IMR-90 (cell line): ENCODE measurements around the gene CLDN15. TPM values are rescaled to one million over a fixed set of nuclear protein-coding genes. Genes with fewer than 3 reads are reported as not detected.

Experiments used
- ATAC-seq: fragments of 200-7000 bp; cut with Tn5 transposase; 2 replicates; pipeline ENCODE4 v1.9.1; 2020; ENCODE audit warnings: low read depth, mild to moderate bottlenecking, moderate library complexity
- BruUV-seq: library from RNA; stranded (reverse); fragments of 400-500 nt; replicated peaks from 2 replicates; lab custom pipeline; 2021; lab: Mats Ljungman, UMichigan
- CTCF ChIA-PET: fragments of 300-600 bp; formaldehyde crosslinking; extraction: SDS; loops from one replicate; lab custom pipeline; 2021; ENCODE audit warnings: antibody characterized with exemption; lab: Yijun Ruan, JAX
- POLR2A ChIA-PET: fragments of 300-600 bp; sonication (Branson Sonifier 250); formaldehyde crosslinking; loops from one replicate; lab custom pipeline; 2022; ENCODE audit warnings: antibody characterized with exemption; ENCODE audit not compliant: unreplicated experiment; lab: Charles Lee
- DNase-seq: peaks from one replicate; pipeline ENCODE4 v3.0.0; 2013
- H2AFZ ChIP-seq: replicated peaks from 2 replicates; pipeline ENCODE3; 2013; ENCODE audit warnings: low read length, mild to moderate bottlenecking; ENCODE audit not compliant: poor library complexity
- H2AK5ac ChIP-seq: 2 replicates; pipeline ENCODE4 v1.6.1; 2013; ENCODE audit warnings: low read depth, low read length, inconsistent platforms
- H2AK9ac ChIP-seq: replicated peaks from 2 replicates; pipeline ENCODE3; 2013; ENCODE audit warnings: mild to moderate bottlenecking, low read depth, low read length, moderate library complexity; ENCODE audit not compliant: poor library complexity
- H2BK120ac ChIP-seq: 2 replicates; pipeline ENCODE4 v1.6.1; 2013; ENCODE audit warnings: low read depth, low read length, inconsistent platforms
- H2BK15ac ChIP-seq: 3 replicates; pipeline ENCODE4 v1.6.1; 2013; ENCODE audit warnings: low read depth, low read length, inconsistent platforms
- H2BK20ac ChIP-seq: 2 replicates; pipeline ENCODE4 v1.6.1; 2013; ENCODE audit warnings: low read depth, mild to moderate bottlenecking, inconsistent platforms, low read length, moderate library complexity
- H2BK5ac ChIP-seq: 2 replicates; pipeline ENCODE4 v1.6.1; 2013; ENCODE audit warnings: mild to moderate bottlenecking, low read depth, low read length, inconsistent platforms; ENCODE audit not compliant: poor library complexity, severe bottlenecking
- H3K14ac ChIP-seq: replicated peaks from 2 replicates; pipeline ENCODE4 v1.6.1; 2013; ENCODE audit warnings: low read depth, low read length, inconsistent platforms
- H3K18ac ChIP-seq: 2 replicates; pipeline ENCODE4 v1.6.1; 2013; ENCODE audit warnings: low read depth, low read length, control low read depth
- H3K23ac ChIP-seq: 2 replicates; pipeline ENCODE4 v1.6.1; 2013; ENCODE audit warnings: low read depth, low read length, inconsistent platforms
- H3K27ac ChIP-seq: 2 replicates; pipeline ENCODE4 v1.5.1; 2013; ENCODE audit warnings: mild to moderate bottlenecking, control low read depth, low read length; ENCODE audit not compliant: insufficient read depth
- H3K27me3 ChIP-seq: 2 replicates; pipeline ENCODE4 v1.6.1; 2013; ENCODE audit warnings: low read length; ENCODE audit not compliant: control insufficient read depth, insufficient read depth
- H3K36me3 ChIP-seq: 2 replicates; pipeline ENCODE4 v1.6.1; 2013; ENCODE audit warnings: low read length, mixed read lengths; ENCODE audit not compliant: control insufficient read depth, insufficient read depth
- H3K4ac ChIP-seq: 2 replicates; pipeline ENCODE4 v1.6.1; 2013; ENCODE audit warnings: low read depth, low read length, inconsistent platforms
- H3K4me1 ChIP-seq: 2 replicates; pipeline ENCODE4 v1.6.1; 2013; ENCODE audit warnings: low read length, mixed read lengths; ENCODE audit not compliant: control insufficient read depth, insufficient read depth
- H3K4me2 ChIP-seq: 2 replicates; pipeline ENCODE4 v1.6.1; 2013; ENCODE audit warnings: low read depth, mild to moderate bottlenecking, control low read depth, low read length, moderate library complexity
- H3K4me3 ChIP-seq: 2 replicates; pipeline ENCODE4 v1.5.1; 2013; ENCODE audit warnings: low read depth, mild to moderate bottlenecking, control low read depth, low read length, moderate library complexity; ENCODE audit not compliant: insufficient read depth
- H3K56ac ChIP-seq: 2 replicates; pipeline ENCODE4 v1.6.1; 2013; ENCODE audit warnings: low read length, inconsistent platforms; ENCODE audit not compliant: insufficient read depth; ENCODE audit errors: extremely low read depth
- H3K79me1 ChIP-seq, 2 experiments: 2 replicates each; pipeline ENCODE4 v1.6.1; 2013; ENCODE audit warnings: low read length in 2 of 2, inconsistent platforms in 1 of 2, low read depth in 1 of 2
- H3K9ac ChIP-seq: 2 replicates; pipeline ENCODE4 v1.6.1; 2013; ENCODE audit warnings: low read depth, low read length, control low read depth
- H3K9me1 ChIP-seq: 2 replicates; pipeline ENCODE4 v1.6.1; 2013; ENCODE audit warnings: low read length, inconsistent platforms; ENCODE audit not compliant: insufficient read depth
- H3K9me3 ChIP-seq: 2 replicates; pipeline ENCODE4 v1.6.1; 2013; ENCODE audit warnings: low read length; ENCODE audit not compliant: control insufficient read depth, insufficient read depth
- H4K20me1 ChIP-seq: 2 replicates; pipeline ENCODE4 v1.6.1; 2013; ENCODE audit warnings: low read length, inconsistent platforms; ENCODE audit not compliant: insufficient read depth
- H4K5ac ChIP-seq: 2 replicates; pipeline ENCODE4 v1.6.1; 2013; ENCODE audit warnings: mild to moderate bottlenecking, low read depth, low read length, control low read depth
- H4K8ac ChIP-seq, 2 experiments: 2 replicates each; pipeline ENCODE4 v1.6.1; 2013; ENCODE audit warnings: low read depth in 2 of 2, low read length in 2 of 2, control low read depth in 1 of 2, inconsistent platforms in 1 of 2
- H4K91ac ChIP-seq: 2 replicates; pipeline ENCODE4 v1.6.1; 2013; ENCODE audit warnings: low read depth, low read length, inconsistent platforms; ENCODE audit not compliant: insufficient read depth
- FOS ChIP-seq: fragments of 150-350 bp; IDR thresholded peaks from 2 replicates; pipeline ENCODE4 v1.6.1; 2016; ENCODE audit warnings: low read depth, low read length
- MAZ ChIP-seq: IDR thresholded peaks from 2 replicates; pipeline ENCODE4 v1.6.1; 2012; ENCODE audit warnings: low read depth, mild to moderate bottlenecking, low read length, improper control_type of control experiment, moderate library complexity, borderline replicate concordance
- MXI1 ChIP-seq: IDR thresholded peaks from 2 replicates; pipeline ENCODE4 v1.6.1; 2012; ENCODE audit warnings: low read depth, mild to moderate bottlenecking, low read length, moderate library complexity, borderline replicate concordance
- RAD21 ChIP-seq: IDR thresholded peaks from 2 replicates; pipeline ENCODE4 v1.6.1; 2012; ENCODE audit warnings: low read length, improper control_type of control experiment
- RCOR1 ChIP-seq: IDR thresholded peaks from 2 replicates; pipeline ENCODE4 v1.6.1; 2012; ENCODE audit warnings: mild to moderate bottlenecking, low read length, improper control_type of control experiment; ENCODE audit not compliant: insufficient replicate concordance
- USF2 ChIP-seq: fragments of 150-350 bp; IDR thresholded peaks from 2 replicates; pipeline ENCODE4 v1.6.1; 2017; ENCODE audit warnings: mild to moderate bottlenecking, antibody characterized with exemption, low read length, low read depth
- WGBS, 2 experiments: methylation state at CpG; one replicate each; pipeline versions ENCODE4 v1.1.5 to v1.1.7; 2013; ENCODE audit warnings: missing lambda C conversion rate in 2 of 2; ENCODE audit not compliant: insufficient read length in 1 of 2; ENCODE audit errors: extremely low coverage in 2 of 2; 5-methylcytosine and 5-hydroxymethylcytosine counted together
- dilution Hi-C: fragments of 300-500 bp; cut with HindIII; formaldehyde crosslinking; loops from one replicate; pipeline ENCODE4 v1.14.3; 2018; ENCODE audit warnings: low sequenced_read_pairs; ENCODE audit not compliant: unreplicated experiment
- in situ Hi-C: fragments of 300-500 bp; cut with MboI; formaldehyde crosslinking; loops from 3 replicates; pipeline ENCODE4 v1.14.3; 2019; ENCODE audit warnings: low sequenced_read_pairs, inconsistent platforms, mixed read lengths
- intact Hi-C: fragments of 100-400 bp; cut with micrococcal nuclease; formaldehyde crosslinking; loops from 2 replicates; pipeline ENCODE4 v1.10.0; 2022
- polyA plus RNA-seq, 3 experiments: library from polyadenylated mRNA; depleted of rRNA; stranded (reverse); fragments of >200 nt; gene quantifications; 2 replicates each; pipeline ENCODE4 v1.2.3, GENCODE V29; 2012; ENCODE audit warnings: low replicate concordance in 1 of 3
- total RNA-seq: library from RNA; depleted of rRNA; stranded (reverse); fragments of >200 nt; gene quantifications from 2 replicates; pipeline ENCODE4 v1.2.3, GENCODE V29; 2012
- TF ChIP-seq, protein P1 (sequence below): fragments of 150-350 bp; IDR thresholded peaks from 2 replicates; pipeline ENCODE4 v1.6.1; 2016; ENCODE audit warnings: low read depth, mild to moderate bottlenecking, low read length, moderate library complexity, borderline replicate concordance

The CLDN15 gene
- total and polyA plus RNA-seq, 2 of the 4 experiments (the other 2 are of a cell fraction), result 0.72 to 5.4 TPM

- H3K23ac ChIP-seq, result no peak overlapping the region
- H2BK20ac ChIP-seq, result no peak overlapping the region
- no peaks in the 10 kb centered on the region for H3K36me3 ChIP-seq
- ChIA-PET POLR2A (no interaction called here), CTCF (no interaction called here)
- H3K56ac ChIP-seq, result no peak overlapping the region
- no peak overlapping the region for H3K14ac ChIP-seq
- no peaks in the 10 kb centered on the region for H3K4me1 ChIP-seq
- dilution Hi-C loops (no loop called here), intact Hi-C loops (no loop called here), in situ Hi-C loops (no loop called here)
- H3K18ac ChIP-seq, result no peak overlapping the region
- H2AK9ac ChIP-seq, result no peak overlapping the region
- no peaks in the 10 kb centered on the region for H4K20me1 ChIP-seq
- TF ChIP-seq RAD21 (no peak), FOS (no peak), MXI1 (no peak), RCOR1 (no peak), USF2 (no peak), MAZ (no peak)
- TF ChIP-seq, protein P1, sequence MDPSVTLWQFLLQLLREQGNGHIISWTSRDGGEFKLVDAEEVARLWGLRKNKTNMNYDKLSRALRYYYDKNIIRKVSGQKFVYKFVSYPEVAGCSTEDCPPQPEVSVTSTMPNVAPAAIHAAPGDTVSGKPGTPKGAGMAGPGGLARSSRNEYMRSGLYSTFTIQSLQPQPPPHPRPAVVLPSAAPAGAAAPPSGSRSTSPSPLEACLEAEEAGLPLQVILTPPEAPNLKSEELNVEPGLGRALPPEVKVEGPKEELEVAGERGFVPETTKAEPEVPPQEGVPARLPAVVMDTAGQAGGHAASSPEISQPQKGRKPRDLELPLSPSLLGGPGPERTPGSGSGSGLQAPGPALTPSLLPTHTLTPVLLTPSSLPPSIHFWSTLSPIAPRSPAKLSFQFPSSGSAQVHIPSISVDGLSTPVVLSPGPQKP, result no peak
- no peak overlapping the region for H3K4me2 ChIP-seq
- H3K4me3 ChIP-seq, result no peak overlapping the region
- no CpG with 5 or more reads among the region's 7 CpGs for WGBS, 2 experiments
- no peaks in the 10 kb centered on the region for H3K79me1 ChIP-seq
- no peak overlapping the region for H3K27ac ChIP-seq
- no peak overlapping the region for H3K9ac ChIP-seq
- no peak overlapping the region for H2BK5ac ChIP-seq
- H2AFZ ChIP-seq, result no peak overlapping the region
- no peak overlapping the region for H2BK15ac ChIP-seq
- no peaks in the 10 kb centered on the region for H3K9me3 ChIP-seq
- H2BK120ac ChIP-seq, result no peak overlapping the region
- no peak for DNase-seq
- no peak for ATAC-seq
- H2AK5ac ChIP-seq, result no peak overlapping the region
- H4K5ac ChIP-seq, result no peak overlapping the region
- no peaks in the 10 kb centered on the region for H3K9me1 ChIP-seq
- no peak overlapping the region for H4K8ac ChIP-seq
- no peak overlapping the region for H3K4ac ChIP-seq
- H4K91ac ChIP-seq, result no peak overlapping the region
- no TSS peak for BruUV-seq
- H3K27me3 ChIP-seq, result peaks cover 19% of the 10 kb centered on the region
These were observed 20.7 kb upstream of the CLDN15 start for GRCh38 chr7:101258243-101258731.
